Subcutaneous adipose tissue (tissue), 4 donors: ENCODE measurements around the gene CHGA. TPM values are rescaled to one million over a fixed set of nuclear protein-coding genes. Genes with fewer than 3 reads are reported as not detected.

Source experiments
- CTCF ChIP-seq: fragments of 450-650 bp; IDR thresholded peaks from one replicate; pipeline ENCODE4 v1.5.1; 2016; ENCODE audit warnings: low read depth, mild to moderate bottlenecking, control low read depth, antibody characterized with exemption, moderate library complexity
- total RNA-seq, 4 donors: library from RNA; depleted of rRNA; stranded (reverse); fragments of >200 nt; gene quantifications; one replicate each; pipeline ENCODE4 v1.1.0, GENCODE V29; 2016

CHGA gene
- total RNA-seq, 4 donors from 2014 or later, result 0.34 TPM; not detected in 3

GRCh38 chr14:92905667-92906066 lies 17.3 kb upstream of the CHGA start:
- no peak for TF ChIP-seq CTCF

DNA sequence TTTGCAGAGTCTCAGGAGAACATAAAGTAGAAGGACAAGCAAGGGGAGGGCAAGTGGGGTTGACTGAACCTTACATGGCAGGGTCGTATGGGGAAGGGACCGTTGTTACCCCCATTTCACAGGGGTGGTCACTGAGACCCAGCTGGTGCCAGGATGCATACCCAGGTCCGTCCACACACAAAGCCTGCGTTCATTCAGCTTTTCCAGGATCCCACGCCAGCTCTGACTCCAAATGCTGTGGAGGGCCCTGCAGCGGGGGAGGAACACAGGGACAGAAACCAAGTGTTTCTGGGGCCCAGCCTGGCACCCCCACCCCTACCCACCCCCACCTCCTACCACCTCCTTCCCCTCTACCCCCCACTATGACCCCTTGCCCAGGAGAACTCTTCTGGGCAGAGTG lies 16.5 kb upstream of the CHGA start:
- no peak for TF ChIP-seq CTCF

DNA sequence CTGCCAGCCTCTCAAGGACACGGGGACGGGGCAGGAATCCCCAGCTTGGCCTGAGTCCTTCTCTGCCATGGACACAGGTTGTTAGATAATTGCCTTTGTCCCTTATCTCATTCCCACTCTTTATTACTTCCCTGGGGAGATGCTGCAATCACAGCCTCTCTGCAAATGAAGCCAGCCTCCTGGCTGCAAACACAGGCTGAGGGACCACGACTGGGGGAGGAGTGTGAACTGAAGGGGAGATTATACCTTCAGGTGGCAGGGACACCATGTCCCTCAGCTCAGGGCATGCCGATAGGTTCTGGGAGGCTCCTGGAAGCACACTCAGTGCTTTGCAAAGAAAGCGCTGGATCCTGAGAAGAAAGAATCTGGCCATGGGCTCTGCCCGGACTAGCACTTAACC lies 16.1 kb upstream of the CHGA start:
- TF ChIP-seq CTCF, result no peak

DNA sequence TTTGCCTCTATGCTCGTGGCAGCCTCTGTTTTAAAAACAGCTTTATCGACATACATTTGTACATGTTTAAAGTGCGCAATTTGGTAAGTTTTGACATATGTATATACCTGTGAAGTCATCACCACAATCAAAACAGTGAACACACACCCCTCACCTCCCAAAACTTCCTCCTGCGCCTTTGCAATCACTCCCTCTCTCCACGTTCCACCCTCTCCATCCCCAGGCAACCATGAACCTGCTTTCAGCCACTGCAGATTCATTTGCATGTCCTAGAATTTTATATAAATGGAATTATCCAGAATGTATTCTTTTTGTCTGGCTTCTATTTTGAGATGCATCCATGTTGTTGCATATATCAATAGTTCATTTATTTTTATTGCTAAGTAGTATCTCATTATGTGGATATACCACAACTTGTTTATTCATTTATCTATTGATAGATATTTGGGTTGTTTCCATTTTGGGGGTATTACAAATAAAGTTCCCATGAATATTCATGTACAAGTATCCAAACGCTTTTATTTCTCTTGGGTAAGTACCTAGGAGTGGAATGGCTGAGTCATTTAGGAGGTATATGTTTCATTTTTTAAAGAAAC lies 15.5 kb upstream of the CHGA start:
- no peak for TF ChIP-seq CTCF

DNA sequence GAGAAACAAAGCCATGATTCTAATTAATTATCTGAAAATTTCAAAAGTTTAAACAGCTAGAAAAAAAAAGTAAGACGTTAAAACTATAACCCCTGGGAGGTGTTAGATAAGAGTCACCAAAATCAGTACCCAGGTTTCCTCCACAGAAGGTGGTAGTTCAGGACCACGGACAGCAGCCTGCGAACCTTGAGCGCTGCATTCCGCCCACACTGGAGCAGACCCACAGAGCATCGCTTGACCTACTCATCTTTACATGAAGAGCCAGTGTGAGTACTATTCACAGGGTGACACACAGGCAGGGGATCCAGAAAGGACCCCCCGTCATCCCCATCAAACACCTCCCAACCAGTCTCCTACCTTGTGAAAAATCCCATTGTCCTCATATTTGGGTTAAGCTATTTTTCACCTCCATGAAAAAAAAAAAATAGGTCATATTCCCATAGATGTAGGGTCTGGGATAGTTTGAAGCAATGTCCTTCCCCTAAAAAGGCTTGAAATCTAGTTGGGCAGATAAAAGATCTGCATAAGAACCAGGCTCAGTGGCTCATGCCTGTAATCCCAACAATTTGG lies 8.8 kb upstream of the CHGA start:
- TF ChIP-seq CTCF, result no peak

GRCh38 chr14:92916201-92916600 lies 6.7 kb upstream of the CHGA start:
- no peak for TF ChIP-seq CTCF

- TF ChIP-seq CTCF, result no peak
Observed at GRCh38 chr14:92917041-92917940, 5.7 kb upstream of the CHGA start.
